Measurements from ENCODE around the gene KCNIP3.

GRCh38 chr2:95402370-95403203, 105.4 kb downstream of the KCNIP3 start, which contains the start of gene FAHD2A:
- no peak for TF ChIP-seq CTCF (tag by site-specific recombination; IDR thresholded peaks at IDR 0.05)
- TF ChIP-seq ZNF621 (tag by site-specific recombination; IDR thresholded peaks at IDR 0.05), result no peak
- no peak for TF ChIP-seq HOXA7 (CRISPR knock-in tag; IDR thresholded peaks at IDR 0.05; ENCODE audit: borderline replicate concordance)
- TF ChIP-seq ZBTB1 (tag by site-specific recombination; IDR thresholded peaks at IDR 0.05), result no peak
- TF ChIP-seq ZNF521 (tag by site-specific recombination; IDR thresholded peaks at IDR 0.05), result no peak
- TF ChIP-seq ZSCAN18 (tag by site-specific recombination; IDR thresholded peaks at IDR 0.05), result no peak
